ENCODE results near the gene RNF34. TPM values are rescaled to one million over a fixed set of nuclear protein-coding genes. Genes with fewer than 3 reads are reported as not detected.

RNF34 gene
- total and polyA plus RNA-seq, 2 of the 8 experiments (the other 6 are each of a cell fraction or from before 2014, with no cell fraction given), result 37.9 to 57.6 TPM

DNA sequence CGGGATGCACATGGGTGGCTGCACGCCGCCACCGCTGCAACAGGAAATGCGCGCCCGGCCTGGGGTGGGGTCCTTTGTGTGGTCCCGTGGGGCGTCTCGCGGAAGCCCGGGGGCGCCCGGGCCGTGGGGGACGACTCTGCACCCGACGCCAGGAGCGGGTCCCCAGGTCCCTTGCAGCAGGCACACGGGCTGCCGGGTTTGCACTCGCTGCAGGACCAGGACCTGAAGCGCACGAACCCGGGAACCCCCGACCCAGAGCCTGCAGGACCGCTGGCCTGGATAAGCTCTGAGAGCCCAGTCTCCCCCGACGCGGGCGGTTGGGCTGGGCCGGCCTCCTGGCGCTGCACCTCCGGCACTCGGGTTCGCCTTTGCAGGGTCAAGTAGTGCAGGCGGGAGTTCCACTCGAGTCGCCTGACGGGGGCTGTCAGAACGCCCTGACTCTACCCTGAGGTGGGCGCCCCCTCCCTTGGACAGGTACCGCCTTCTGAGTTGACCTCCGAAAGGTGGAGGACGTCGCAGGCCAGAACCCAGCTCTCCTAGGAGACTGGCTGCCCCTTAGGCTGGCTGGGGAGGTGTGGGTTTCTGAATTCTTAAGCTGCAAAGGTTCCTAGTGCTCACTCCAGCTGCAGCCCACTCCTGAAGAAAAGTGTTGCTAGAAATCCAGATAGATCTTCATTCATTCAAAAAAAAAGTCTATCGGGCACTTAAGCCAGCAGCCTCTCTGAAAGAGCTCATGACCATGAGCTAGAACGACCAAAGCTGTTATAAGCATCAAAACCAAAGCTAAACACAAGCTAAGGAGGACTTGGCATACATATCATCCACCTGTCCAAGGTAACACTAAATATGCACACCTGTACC is 68.0 kb downstream of the RNF34 start (continued):
- TF ChIP-seq CBX5 (IDR thresholded peaks at IDR 0.05; ENCODE audit: low read depth, low read length) (no peak), CHD1 (IDR thresholded peaks at IDR 0.05; ENCODE audit: low read depth, low read length) (no peak), SAP30 (IDR thresholded peaks at IDR 0.05; ENCODE audit: insufficient read depth, insufficient replicate concordance, low read length) (no peak), ASH2L (IDR thresholded peaks at IDR 0.05; ENCODE audit: low read length) (peak; percentile 38), TAF7 (optimal IDR thresholded peaks at IDR 0.05; ENCODE audit: borderline replicate concordance, low read depth, low read length) (no peak), SRF (IDR thresholded peaks at IDR 0.05; ENCODE audit: low read depth, low read length) (no peak), SUZ12 (IDR thresholded peaks at IDR 0.05; ENCODE audit: low read length) (no peak), SIN3A (conservative IDR thresholded peaks at IDR 0.05 in 1 of 2, IDR thresholded peaks at IDR 0.05 in 1 of 2; ENCODE audit: low read depth in 1 of 2, low read length in 2 of 2) (no peak)
- TF ChIP-seq, protein P1, sequence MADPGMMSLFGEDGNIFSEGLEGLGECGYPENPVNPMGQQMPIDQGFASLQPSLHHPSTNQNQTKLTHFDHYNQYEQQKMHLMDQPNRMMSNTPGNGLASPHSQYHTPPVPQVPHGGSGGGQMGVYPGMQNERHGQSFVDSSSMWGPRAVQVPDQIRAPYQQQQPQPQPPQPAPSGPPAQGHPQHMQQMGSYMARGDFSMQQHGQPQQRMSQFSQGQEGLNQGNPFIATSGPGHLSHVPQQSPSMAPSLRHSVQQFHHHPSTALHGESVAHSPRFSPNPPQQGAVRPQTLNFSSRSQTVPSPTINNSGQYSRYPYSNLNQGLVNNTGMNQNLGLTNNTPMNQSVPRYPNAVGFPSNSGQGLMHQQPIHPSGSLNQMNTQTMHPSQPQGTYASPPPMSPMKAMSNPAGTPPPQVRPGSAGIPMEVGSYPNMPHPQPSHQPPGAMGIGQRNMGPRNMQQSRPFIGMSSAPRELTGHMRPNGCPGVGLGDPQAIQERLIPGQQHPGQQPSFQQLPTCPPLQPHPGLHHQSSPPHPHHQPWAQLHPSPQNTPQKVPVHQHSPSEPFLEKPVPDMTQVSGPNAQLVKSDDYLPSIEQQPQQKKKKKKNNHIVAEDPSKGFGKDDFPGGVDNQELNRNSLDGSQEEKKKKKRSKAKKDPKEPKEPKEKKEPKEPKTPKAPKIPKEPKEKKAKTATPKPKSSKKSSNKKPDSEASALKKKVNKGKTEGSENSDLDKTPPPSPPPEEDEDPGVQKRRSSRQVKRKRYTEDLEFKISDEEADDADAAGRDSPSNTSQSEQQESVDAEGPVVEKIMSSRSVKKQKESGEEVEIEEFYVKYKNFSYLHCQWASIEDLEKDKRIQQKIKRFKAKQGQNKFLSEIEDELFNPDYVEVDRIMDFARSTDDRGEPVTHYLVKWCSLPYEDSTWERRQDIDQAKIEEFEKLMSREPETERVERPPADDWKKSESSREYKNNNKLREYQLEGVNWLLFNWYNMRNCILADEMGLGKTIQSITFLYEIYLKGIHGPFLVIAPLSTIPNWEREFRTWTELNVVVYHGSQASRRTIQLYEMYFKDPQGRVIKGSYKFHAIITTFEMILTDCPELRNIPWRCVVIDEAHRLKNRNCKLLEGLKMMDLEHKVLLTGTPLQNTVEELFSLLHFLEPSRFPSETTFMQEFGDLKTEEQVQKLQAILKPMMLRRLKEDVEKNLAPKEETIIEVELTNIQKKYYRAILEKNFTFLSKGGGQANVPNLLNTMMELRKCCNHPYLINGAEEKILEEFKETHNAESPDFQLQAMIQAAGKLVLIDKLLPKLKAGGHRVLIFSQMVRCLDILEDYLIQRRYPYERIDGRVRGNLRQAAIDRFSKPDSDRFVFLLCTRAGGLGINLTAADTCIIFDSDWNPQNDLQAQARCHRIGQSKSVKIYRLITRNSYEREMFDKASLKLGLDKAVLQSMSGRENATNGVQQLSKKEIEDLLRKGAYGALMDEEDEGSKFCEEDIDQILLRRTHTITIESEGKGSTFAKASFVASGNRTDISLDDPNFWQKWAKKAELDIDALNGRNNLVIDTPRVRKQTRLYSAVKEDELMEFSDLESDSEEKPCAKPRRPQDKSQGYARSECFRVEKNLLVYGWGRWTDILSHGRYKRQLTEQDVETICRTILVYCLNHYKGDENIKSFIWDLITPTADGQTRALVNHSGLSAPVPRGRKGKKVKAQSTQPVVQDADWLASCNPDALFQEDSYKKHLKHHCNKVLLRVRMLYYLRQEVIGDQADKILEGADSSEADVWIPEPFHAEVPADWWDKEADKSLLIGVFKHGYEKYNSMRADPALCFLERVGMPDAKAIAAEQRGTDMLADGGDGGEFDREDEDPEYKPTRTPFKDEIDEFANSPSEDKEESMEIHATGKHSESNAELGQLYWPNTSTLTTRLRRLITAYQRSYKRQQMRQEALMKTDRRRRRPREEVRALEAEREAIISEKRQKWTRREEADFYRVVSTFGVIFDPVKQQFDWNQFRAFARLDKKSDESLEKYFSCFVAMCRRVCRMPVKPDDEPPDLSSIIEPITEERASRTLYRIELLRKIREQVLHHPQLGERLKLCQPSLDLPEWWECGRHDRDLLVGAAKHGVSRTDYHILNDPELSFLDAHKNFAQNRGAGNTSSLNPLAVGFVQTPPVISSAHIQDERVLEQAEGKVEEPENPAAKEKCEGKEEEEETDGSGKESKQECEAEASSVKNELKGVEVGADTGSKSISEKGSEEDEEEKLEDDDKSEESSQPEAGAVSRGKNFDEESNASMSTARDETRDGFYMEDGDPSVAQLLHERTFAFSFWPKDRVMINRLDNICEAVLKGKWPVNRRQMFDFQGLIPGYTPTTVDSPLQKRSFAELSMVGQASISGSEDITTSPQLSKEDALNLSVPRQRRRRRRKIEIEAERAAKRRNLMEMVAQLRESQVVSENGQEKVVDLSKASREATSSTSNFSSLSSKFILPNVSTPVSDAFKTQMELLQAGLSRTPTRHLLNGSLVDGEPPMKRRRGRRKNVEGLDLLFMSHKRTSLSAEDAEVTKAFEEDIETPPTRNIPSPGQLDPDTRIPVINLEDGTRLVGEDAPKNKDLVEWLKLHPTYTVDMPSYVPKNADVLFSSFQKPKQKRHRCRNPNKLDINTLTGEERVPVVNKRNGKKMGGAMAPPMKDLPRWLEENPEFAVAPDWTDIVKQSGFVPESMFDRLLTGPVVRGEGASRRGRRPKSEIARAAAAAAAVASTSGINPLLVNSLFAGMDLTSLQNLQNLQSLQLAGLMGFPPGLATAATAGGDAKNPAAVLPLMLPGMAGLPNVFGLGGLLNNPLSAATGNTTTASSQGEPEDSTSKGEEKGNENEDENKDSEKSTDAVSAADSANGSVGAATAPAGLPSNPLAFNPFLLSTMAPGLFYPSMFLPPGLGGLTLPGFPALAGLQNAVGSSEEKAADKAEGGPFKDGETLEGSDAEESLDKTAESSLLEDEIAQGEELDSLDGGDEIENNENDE (IDR thresholded peaks at IDR 0.05; ENCODE audit: insufficient replicate concordance, low read length), result no peak
